HG02610 (cell line): Measurements from ENCODE around the gene ALS2CL.

Experiments used
- ATAC-seq: cut with Tn5 transposase; IDR thresholded peaks from one replicate; pipeline ENCODE4 v1.9.1; 2021; ENCODE audit warnings: mild to moderate bottlenecking, moderate library complexity; ENCODE audit not compliant: unreplicated experiment

ALS2CL gene

DNA sequence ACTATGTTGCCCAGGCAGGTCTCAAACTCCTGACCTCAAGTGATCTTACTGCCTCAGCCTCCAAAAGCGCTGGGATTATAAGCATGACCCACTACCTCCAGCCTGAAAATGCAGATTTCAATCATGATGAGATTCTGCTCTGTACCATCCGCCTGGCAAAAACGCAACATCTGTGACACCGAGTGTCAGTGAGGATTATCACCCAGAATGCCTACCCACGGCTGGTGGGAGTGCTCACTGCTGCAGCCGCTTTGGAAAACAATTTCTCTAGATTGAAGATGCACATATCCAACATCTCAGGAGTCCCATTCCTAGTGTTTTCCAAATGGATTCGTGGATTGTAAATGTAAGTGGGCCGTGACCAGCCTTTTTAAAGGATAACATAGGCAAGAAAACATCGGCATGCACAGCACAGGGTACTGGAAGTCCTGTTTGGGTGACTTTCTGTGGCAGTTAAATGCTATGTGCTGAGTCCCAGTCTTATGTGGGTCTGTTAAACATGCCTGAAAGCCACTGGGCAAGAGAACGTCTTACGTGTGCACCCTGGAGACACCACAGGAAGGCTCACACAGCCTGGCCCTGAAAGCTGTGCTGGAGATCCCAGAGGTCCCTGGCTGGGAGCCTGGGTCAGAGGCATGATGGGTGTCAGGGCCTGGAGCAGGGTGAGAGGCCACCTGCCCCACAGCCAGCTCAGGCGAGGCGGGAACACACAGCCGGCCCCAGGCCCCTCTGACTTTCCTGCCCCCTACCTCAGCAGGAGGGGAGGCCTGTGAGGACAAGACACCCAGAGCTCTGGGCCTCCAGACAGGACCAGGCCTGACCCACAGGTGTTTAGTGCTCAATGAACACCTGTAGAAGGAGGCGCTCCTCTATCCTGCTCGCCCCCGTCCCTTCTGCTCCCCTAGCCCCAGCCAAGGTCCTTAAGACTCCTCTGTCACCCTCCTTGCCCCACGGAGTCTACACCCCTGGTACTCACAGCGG is 23.3 kb upstream of the ALS2CL start:
- no peak for ATAC-seq

DNA sequence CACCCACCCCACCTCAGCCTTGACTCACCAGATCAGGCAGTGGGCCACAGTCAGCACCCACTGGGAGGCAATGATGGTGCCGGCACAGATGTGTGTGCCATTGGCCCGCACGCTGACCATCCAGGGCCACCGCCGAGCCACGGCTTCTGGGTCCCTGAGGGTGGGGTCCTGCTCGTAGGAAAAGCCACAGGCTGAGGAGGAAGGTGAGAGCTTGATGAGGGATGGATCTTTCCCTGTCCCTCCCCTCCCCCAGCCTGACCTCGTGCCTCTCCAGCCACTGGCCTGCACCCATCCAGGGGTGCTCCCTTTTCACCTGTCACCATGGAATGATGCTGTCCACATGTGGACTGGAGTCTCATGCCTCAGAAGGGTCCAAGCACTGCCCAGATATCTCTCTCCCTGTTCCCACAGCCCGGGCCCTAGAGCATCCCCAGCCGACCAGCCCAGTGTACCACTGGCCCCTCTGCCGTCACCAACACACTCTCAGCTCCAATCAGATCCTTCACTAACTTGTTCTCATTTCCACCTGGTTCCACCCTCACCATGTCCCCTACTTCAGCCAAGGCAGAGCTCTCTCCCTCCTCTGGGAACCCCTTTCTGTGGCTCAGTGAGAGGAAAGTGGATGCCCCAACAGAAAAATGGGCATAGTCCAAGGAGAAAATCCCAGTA is 22.2 kb upstream of the ALS2CL start:
- no peak for ATAC-seq

DNA sequence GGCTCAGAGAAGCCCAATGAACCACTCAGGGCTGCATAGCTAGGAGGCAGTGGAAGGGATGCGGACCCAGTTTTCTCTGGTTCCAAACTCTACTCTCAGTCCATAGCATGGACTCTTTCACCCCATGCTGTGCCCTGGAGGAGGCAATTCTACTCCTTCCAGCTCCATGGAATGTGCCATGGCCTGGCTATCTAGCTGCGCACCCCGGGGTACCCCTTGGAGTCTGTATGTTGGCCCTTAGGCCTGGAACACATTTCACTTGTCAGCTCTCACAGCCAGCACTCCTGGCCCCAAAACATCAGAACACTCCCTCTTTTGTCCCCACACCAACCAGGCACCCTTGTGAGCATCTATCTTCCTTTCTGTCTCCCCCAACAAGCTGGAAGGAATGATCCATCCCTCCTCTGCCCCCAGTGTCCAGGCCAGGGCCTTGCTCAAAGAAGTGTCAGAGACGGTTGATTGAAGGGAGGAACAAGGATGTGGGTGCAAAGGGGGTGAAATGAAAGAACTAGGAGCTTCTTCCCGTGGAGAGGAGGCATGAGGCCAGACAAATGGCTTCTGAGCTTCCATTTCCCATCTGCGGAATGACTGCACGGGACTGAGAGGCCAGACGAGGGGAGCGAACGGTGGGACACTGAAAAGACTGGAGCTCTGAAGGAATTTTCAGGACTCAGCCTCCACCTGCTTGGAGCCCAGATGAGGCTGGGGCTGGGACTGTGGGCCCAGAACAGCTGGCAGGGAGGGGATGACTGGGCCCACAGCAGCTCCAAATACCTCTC is 21.4 kb upstream of the ALS2CL start:
- ATAC-seq = no peak

DNA sequence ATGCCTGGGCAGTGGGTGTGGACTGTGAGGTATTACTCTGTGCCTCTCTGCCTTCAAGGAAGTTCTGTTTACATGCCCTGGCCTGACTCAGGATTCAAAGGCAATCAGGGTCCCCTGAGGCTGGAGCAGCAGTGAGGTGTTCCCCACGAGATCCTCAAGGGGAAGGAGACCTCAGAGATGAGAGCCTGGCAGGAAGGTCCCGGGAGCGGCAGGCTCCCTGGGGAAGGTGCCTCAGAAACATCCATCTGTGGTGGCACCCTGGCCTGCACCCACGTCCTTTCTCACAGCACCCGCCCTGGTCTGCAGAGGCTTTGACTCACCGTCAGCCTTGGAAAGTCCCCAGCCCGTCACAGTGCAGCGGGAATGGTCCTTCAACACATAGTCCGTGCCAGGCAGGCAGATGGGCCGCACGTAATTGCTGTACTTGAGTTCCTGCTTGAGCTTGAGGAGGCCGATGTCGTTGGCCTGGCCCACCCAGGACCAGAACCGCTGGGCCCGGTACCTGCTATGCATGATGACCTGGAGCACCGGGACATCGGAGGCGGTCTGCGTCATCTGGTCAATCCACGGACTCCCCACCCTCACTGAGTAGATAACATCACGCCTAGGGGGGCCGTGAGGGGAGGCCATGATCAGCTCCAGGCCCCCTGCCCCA is 20.5 kb upstream of the ALS2CL start:
- ATAC-seq = no peak

DNA sequence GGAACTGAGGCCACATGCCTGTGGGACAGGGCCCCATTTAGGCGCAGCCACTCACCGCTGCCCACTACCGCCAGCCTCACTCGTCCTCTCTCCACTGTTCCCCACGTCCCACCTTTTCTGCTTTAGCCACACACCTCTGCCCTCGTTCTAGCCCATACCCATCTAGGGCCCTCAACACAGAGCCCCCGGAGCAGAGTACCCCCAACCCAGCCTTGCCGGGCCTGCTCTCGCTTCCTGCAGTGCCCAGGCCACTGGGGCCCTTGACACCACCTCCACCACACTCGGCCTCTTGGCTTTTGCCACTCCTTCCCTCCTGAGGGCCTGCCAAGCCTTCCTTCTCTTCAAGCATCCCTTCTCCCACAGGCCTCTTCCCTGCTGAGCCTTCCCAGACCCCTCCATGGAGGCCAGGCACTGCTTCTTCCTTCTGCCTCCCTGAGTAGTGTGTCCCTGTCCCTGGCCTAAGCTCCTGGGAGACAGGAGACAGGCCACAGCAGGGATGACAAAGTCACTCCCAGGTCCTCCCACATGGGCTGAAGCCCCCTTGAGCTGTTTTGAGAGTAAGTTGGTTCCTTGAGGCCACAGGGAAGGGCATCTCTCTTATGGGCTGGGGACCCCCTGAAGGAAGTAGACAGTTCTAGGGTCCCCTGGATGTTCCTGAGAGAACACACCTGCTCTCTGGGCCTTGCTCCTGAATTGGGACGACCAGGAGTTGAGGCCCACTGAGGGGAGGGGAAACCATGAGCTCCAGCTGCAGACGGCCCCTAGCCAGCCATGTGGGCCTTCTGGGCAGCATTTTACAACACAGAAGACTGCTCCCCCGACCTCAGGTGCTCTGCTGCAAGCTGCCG is 19.8 kb upstream of the ALS2CL start:
- no peak for ATAC-seq

DNA sequence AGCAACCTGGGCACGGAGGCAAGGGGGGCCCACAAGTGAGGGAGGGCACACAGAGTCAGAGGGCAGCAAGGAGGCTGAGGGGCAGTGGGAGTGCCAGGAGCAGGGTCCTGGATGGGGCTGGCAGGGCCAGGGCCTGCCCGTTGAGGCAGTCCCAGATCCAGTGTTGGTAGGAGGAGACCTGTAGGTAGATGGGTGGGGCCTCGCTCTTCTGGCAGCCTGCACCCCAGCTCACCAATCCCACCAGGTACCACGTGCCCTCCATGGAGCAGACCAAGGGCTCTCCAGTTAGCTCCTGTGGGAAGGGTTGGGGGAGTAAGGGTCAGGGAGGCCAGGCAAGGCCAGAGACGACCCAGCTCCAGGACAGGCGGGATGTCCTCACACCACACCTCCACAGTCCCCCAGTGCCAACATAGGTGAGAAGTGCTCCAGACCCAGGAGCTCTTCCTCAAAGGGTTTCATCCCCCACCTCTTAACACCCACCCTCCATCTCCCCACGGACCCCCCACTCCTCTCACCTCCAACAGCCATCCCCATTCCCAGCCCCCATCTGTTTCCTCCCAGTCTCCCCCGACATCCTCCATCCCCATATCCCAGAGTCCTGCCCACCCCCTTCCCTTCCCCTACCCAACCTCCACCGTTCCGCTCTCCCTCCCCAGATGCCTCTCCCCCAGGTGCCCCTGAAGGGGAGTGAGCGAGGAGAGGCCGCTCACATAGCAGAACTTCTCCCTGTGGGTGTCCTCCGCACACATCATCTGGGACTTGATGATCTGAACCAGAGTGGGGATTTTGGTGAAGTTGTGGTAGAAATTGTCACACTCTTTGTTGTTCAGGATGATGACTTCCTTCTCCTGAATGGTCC is 18.9 kb upstream of the ALS2CL start:
- no peak for ATAC-seq

DNA sequence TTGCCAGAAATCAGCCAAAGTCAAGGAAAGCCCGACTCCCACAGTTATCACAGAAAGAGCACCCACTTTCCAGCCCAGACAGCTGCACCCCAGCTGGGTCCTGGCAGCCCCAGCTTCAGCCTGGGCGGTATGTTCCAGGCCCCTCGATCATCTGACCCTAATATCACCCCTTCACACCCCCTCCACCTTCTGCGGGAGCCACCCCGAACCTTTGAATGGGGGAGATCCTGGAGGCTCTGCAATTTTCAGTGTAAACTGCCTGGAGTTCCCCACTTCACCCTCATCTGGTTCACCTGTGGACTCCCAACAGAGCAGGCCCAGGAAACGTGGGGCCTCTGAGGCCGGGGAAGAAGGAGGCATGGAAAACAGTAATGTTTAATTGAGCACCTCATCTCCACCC is 18.3 kb upstream of the ALS2CL start:
- no peak for ATAC-seq

DNA sequence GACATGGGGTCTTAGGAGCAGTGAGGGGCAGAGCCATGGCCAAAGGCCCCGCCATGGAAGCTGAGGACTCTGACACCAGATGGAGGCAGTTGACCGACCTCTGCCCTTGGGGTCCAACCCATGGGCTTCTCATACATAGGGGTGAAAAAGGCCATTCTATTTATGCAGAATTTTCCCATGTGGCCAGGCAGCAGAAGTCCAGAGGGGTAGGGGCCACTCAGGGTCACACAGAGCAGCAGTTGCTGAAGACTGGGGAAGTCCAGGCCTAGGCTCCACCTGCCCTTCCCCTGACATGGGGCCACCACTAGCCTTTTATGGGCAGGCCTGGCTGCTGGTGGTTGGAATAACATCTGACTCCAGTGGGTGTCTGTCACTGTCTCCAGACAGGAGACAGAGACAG is 17.8 kb upstream of the ALS2CL start:
- no peak for ATAC-seq

DNA sequence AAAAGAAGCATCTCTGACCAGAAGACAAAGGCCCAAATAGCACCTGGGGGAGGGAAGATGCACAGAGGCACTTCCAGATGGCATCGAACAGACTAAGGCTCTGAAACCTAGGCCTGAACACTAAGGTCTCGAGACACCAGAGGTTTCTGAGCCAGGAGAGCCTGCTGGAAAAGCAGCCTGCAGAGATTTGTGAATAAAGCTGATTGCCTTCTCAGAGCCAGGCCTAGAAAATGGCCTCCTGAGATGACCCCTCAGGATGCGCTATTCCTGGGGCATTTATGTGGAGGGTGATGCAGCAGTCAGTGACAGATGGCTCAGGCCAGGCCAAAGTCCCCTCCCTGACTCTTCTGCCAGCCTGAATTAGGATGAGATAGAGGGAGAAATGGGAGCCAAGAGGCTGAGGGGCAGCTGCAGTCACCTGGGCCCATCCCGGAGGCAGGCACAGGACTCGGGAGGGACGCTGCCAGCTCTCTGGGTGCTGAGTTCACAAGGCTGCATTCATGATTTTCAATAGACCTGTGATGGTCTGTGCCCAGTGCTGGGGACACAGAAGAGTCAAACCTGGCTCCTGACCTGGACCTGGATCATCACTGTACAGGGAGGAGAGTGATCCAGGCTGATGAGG is 17.3 kb upstream of the ALS2CL start:
- ATAC-seq = no peak

DNA sequence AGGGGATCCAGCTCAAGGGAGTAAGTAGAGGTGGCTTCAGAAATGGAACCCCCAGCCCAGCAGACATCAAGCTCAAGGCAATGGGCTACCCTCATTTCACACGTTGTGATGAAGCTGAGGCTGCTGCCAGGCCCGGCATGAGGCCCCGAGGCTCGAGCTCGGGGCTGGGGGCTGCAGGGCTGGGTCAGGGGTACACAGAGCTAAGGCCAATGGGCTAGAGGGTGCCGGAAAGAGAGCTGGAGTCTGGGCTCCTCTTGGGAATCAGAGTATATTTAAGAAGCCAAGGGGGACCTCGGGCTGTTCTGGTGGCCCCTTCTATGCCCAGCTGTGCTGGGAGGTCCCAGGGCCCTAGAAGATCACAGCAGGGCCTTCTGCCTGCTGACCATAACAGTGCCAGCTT is 16.8 kb upstream of the ALS2CL start:
- ATAC-seq = no peak

DNA sequence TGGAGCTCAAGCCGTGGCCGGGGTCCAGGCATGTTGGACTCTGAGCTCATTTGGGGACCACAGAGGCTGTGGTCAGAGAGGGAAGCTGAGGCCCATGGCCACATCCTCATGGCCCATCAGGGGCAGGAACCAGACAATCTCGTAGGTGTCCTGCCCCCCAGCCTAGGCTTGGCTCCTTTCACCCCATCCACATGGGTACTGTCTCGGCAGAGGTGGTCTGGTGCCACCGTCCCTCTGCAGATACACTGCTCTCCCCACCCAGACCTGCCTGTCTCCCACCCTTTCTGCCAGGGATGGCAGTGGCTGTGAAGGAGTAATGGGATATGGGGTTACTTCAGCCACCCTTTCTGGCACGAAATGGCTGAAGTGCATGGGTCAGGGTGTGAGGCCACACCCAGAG is 16.2 kb upstream of the ALS2CL start:
- no peak for ATAC-seq

DNA sequence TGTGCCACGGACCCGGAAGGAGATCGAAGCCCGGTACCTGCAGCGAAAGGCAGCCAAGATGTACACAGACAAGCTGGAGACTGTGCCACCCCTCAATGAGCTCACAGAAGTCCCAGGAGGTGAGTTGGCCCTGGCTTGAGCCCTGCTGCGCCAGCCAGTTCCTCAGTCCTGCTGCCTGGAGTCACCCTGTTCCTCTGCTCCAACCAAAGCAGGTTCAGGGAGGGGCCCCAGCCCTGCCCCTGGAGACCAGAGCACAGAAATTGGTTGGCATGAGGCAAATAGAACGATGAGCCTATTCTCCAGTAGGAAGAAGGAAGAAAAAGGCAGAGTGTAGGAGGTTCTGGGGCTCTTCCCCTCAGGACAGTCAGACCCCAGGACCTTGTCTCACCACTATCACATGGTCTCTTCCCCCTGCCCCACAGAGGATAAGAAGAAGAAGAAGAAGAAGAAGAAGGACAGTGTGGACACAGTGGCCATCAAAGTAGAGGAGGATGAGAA is 15.7 kb upstream of the ALS2CL start:
- no peak for ATAC-seq

DNA sequence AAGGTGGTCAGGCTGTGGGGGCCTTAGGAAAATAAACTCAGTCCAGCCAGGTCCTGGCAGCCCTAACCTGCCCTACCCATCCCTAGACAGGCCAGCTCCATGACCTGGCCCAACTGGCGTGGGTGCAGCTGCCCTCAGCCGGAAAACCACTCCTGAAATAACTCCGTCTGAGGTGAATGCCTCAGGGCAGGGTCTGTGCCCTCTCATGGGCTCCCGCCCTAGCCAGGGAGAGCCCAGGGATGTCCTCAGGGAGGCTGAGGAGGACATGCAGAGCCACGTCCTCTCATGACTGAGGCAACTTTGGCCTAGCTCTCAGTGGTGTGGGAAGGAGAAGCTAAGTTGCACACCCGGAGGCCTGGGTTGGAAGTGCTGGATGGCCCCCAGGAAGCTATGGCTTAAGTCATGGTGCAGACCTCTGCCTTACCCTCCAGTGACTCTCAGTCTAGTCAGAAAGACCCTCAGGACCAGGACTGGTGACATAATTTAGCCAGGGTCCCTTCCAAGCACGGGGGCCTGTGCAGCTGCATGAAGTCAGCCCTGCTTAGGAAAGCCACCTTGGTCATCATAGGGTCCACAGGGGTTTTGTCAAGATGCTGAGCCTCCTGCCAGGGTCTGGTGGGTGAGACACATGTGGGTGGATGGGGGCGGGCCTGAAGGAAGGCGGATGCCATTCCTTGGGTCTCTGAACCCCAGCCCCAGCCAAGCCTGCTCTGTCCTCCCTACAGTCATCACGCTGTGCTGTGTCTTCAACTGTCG is 15.1 kb upstream of the ALS2CL start:
- ATAC-seq = no peak

DNA sequence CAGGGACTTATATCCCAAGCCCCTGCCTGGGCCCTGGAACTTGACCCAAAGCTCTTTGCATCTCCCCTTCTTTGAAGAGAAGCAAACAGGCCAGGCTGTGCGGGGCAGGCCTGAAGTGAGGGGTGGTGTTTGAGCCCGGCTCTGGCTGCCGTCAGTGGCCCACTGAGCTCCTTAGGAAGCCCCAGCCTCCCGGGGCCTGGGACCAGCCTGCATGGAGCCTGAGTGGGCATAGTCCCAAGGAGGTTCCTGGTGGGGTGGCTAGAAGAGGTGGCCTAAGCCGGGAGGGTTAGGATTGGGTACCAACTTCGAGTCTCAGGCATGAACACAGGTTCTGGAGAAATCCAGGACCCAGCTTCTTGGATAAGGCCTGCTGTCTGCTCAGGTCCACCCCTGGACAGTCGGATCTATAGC is 14.1 kb upstream of the ALS2CL start:
- ATAC-seq = no peak

DNA sequence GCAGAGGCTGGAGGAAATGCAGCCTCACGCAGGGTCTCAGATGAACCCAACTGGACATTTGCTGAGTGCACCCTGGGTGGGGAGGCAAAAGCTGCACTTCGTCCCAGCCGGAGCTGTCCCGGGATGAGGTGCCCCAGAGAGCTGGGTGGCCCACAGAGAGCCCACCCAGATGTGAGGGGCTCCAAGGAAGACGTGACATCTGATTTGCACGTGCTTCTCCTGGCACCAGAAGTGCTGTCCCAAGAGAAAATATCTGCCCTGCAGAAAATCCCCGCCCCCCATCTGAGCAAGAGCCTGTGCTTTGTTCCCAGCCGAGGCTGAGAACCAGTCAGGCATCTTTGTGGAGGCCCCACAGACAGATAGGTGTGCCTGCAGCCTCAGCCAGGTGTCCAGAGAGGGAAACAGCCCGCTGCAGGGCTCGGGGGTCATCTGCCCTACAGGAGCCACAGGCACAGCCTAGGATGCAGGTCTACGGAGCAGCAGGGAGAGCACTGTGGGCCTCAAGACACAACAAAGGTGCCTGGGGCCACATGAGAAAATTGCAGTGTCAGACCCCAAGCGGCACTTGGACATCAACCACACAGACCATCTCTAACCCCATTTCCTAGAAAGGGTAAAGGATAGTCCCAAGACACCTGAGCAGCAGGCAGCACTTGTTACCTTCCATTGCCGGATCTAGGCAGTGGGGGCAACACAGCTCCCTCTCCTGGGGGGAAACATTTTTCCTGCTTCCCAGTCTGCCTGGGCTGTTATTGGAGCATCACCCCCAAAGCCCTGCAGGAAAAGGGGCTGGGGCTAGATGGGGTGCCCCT is 13.5 kb upstream of the ALS2CL start:
- no peak for ATAC-seq

DNA sequence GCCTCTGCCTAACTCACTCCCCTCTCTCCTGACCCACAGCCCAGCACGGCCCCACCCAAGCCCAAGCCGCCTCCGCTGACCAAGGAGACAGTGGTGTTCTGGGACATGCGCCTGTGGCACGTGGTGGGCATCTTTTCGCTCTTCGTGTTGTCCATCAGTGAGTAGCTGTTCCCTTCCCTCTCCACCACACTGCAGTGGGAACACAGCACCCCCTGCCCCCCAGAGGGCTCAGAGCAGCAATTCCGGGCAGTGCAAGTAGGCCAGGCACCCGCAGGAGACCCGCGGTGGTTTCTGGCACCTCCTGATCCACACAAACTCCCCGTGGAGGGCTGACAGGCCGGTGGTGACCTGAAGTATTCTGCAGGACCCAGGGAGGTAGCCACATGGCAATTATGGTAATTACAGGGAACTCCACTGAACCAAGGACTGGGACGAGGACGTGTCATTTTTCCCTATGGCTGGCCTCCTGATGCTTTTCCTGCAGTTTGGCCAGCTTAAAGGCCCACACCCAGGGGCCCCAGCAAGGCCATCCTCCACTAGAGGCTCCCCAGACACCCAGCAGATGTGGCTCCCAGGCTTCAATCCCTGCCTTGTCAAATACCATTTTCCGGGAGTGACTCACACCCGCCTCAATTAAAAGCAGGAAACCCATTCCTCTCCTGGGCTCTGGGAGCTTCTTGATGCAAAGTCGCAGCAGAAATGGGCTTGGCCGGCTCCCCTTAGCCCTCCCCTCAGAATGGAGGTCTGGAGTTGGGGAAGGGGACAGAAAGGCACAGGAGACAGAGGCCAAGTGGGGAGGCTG is 12.5 kb upstream of the ALS2CL start:
- no peak for ATAC-seq
